Coronary artery (tissue), 2 donors: ENCODE data around the gene TLK1.
A peak's percentile ranks its signal among the peaks of the same experiment; 100 is the strongest.

Experiments used
- DNase-seq: peaks from one replicate; pipeline ENCODE4 v3.0.0-alpha.2; 2017; ENCODE audit warnings: low spot score
- H3K27ac ChIP-seq, 2 donors: fragments of 200-600 bp; sonication (generic); one replicate each; pipeline ENCODE4 v1.5.1; 2016 to 2019
- H3K4me3 ChIP-seq: fragments of 200-600 bp; sonication (generic); 2 replicates; pipeline ENCODE4 v1.5.1; 2016; ENCODE audit warnings: mild to moderate bottlenecking, moderate library complexity
- CTCF ChIP-seq: fragments of 200-600 bp; sonication (generic); IDR thresholded peaks from one replicate; pipeline ENCODE4 v1.5.1; 2019; ENCODE audit warnings: antibody characterized with exemption

Gene TLK1

GRCh38 chr2:171181064-171182049, 20.7 kb upstream of the TLK1 start:
- DNase-seq: no peak
- H3K4me3 ChIP-seq: peak overlapping the region; percentile 16
- H3K27ac ChIP-seq: no peak overlapping the region
- TF ChIP-seq CTCF: no peak

- DNase-seq: no peak
- no peak overlapping the region for H3K27ac ChIP-seq
- TF ChIP-seq CTCF: no peak
- H3K4me3 ChIP-seq: no peak overlapping the region
These were observed 19.7 kb upstream of the TLK1 start for GRCh38 chr2:171180229-171180930.

- no peak for TF ChIP-seq CTCF
- no peak for DNase-seq
- Histone ChIP-seq H3K4me3 (no peak overlapping the region), H3K27ac (no peak overlapping the region)
These were observed 18.3 kb upstream of the TLK1 start for GRCh38 chr2:171178993-171179392.

GRCh38 chr2:171176516-171176915, 15.8 kb upstream of the TLK1 start:
- no peak overlapping the region for H3K4me3 ChIP-seq
- no peak overlapping the region for H3K27ac ChIP-seq
- TF ChIP-seq CTCF: no peak
- DNase-seq: no peak

GRCh38 chr2:171174075-171174474, 13.4 kb upstream of the TLK1 start:
- Histone ChIP-seq H3K4me3 (no peak overlapping the region), H3K27ac (no peak overlapping the region)
- no peak for DNase-seq
- TF ChIP-seq CTCF: no peak

GRCh38 chr2:171173087-171173486, 12.4 kb upstream of the TLK1 start:
- no peak for TF ChIP-seq CTCF
- no peak overlapping the region for H3K27ac ChIP-seq
- no peak for DNase-seq

More at GRCh38 chr2:171173087-171173486, 12.4 kb upstream of the TLK1 start:
- no peak overlapping the region for H3K4me3 ChIP-seq
